GM23338 (cell line): ENCODE measurements around the gene IL23R. TPM values are rescaled to one million over a fixed set of nuclear protein-coding genes. Genes with fewer than 3 reads are reported as not detected.

Experiments
- ATAC-seq: fragments of 200-7000 bp; cut with Tn5 transposase; 3 replicates; pipeline ENCODE4 v1.9.1; 2020
- DNase-seq: peaks from one replicate; pipeline ENCODE4 v3.0.0-alpha.2; 2015; ENCODE audit warnings: low spot score
- H2AFZ ChIP-seq: fragments of 200-600 bp; sonication (generic); 2 replicates; pipeline ENCODE4 v1.8.0; 2016; ENCODE audit warnings: antibody characterized with exemption, mild to moderate bottlenecking, moderate library complexity
- H3F3A ChIP-seq: fragments of 200-600 bp; sonication (generic); replicated peaks from 2 replicates; pipeline ENCODE4 v1.8.0; 2017; ENCODE audit warnings: antibody characterized with exemption, mixed run types, low read depth
- H3K27ac ChIP-seq: fragments of 200-600 bp; sonication (generic); 2 replicates; pipeline ENCODE4 v1.6.1; 2016; ENCODE audit warnings: low read depth
- H3K27me3 ChIP-seq: fragments of 200-600 bp; sonication (generic); 2 replicates; pipeline ENCODE4 v1.8.0; 2016; ENCODE audit warnings: mild to moderate bottlenecking, mixed run types, moderate library complexity; ENCODE audit not compliant: insufficient read depth
- H3K36me3 ChIP-seq: fragments of 200-600 bp; sonication (generic); 2 replicates; pipeline ENCODE4 v1.8.0; 2016; ENCODE audit warnings: mild to moderate bottlenecking; ENCODE audit not compliant: insufficient read depth
- H3K4me1 ChIP-seq: fragments of 200-600 bp; sonication (generic); 2 replicates; pipeline ENCODE4 v1.8.0; 2016; ENCODE audit warnings: mild to moderate bottlenecking, moderate library complexity; ENCODE audit not compliant: insufficient read depth
- H3K4me2 ChIP-seq: fragments of 200-600 bp; sonication (generic); 2 replicates; pipeline ENCODE4 v1.7.1; 2017; ENCODE audit warnings: mixed run types
- H3K4me3 ChIP-seq: fragments of 200-600 bp; sonication (generic); 2 replicates; pipeline ENCODE4 v1.6.1; 2016; ENCODE audit warnings: mixed run types
- H3K79me2 ChIP-seq: fragments of 200-600 bp; sonication (generic); replicated peaks from 2 replicates; pipeline ENCODE4 v1.8.0; 2017; ENCODE audit warnings: mild to moderate bottlenecking; ENCODE audit not compliant: insufficient read depth
- H3K9me2 ChIP-seq: fragments of 200-600 bp; sonication (generic); 2 replicates; pipeline ENCODE4 v1.8.0; 2017; ENCODE audit not compliant: insufficient read depth
- H4K20me1 ChIP-seq: fragments of 200-600 bp; sonication (generic); replicated peaks from 2 replicates; pipeline ENCODE4 v1.8.0; 2017; ENCODE audit warnings: mild to moderate bottlenecking; ENCODE audit not compliant: insufficient read depth
- H3K27ac Mint-ChIP-seq: 2 replicates; pipeline ENCODE4 v1.8.0; 2020; ENCODE audit warnings: inconsistent platforms, mild to moderate bottlenecking, moderate library complexity, mixed read lengths
- H3K27me3 Mint-ChIP-seq: 3 replicates; pipeline ENCODE4 v1.8.0; 2022; ENCODE audit warnings: low read depth, mild to moderate bottlenecking, moderate library complexity, mixed read lengths, inconsistent platforms; ENCODE audit not compliant: insufficient read depth, poor library complexity
- H3K36me3 Mint-ChIP-seq: 3 replicates; pipeline ENCODE4 v1.8.0; 2021; ENCODE audit warnings: low read depth, mild to moderate bottlenecking, inconsistent platforms, moderate library complexity, mixed read lengths
- H3K4me1 Mint-ChIP-seq: 3 replicates; pipeline ENCODE4 v1.8.0; 2020; ENCODE audit warnings: mild to moderate bottlenecking, inconsistent platforms, mixed read lengths
- H3K4me3 Mint-ChIP-seq: 3 replicates; pipeline ENCODE4 v1.8.0; 2021; ENCODE audit warnings: moderate library complexity, mild to moderate bottlenecking, inconsistent platforms, mixed read lengths
- H3K9me3 Mint-ChIP-seq: 3 replicates; pipeline ENCODE4 v1.8.0; 2020; ENCODE audit warnings: moderate library complexity, mild to moderate bottlenecking, inconsistent platforms, mixed read lengths
- CREB1 ChIP-seq: fragments of 250-450 bp; sonication (Bioruptor Pico); IDR thresholded peaks from 2 replicates; pipeline ENCODE4 v1.5.0; 2020; ENCODE audit warnings: low read depth, mild to moderate bottlenecking, moderate library complexity
- EZH2phosphoT487 ChIP-seq: fragments of 200-600 bp; sonication (generic); IDR thresholded peaks from one replicate; pipeline ENCODE4 v1.8.1; 2018; ENCODE audit warnings: antibody characterized with exemption; ENCODE audit not compliant: unreplicated experiment
- NANOG ChIP-seq: IDR thresholded peaks from 2 replicates; pipeline ENCODE4 v1.6.1; 2016; ENCODE audit warnings: antibody characterized with exemption, borderline replicate concordance
- POLR2AphosphoS5 ChIP-seq: IDR thresholded peaks from 2 replicates; pipeline ENCODE4 v1.6.1; 2016; ENCODE audit warnings: antibody characterized with exemption, low read depth
- REST ChIP-seq: IDR thresholded peaks from one replicate; pipeline ENCODE4 v1.6.1; 2018; ENCODE audit warnings: antibody characterized with exemption; ENCODE audit not compliant: unreplicated experiment
- ZNF331 ChIP-seq: fragments of 250-450 bp; sonication (Bioruptor Pico); IDR thresholded peaks from 2 replicates; pipeline ENCODE4 v1.5.0; 2020; ENCODE audit warnings: low read depth, mild to moderate bottlenecking, moderate library complexity
- polyA plus RNA-seq: library from polyadenylated mRNA; unstranded; fragments of >200 nt; fragmentation: Nextera tagmentation; extraction: Ambion mirVana; gene quantifications from 2 replicates; pipeline ENCODE4 v1.2.1, GENCODE V29; 2016
- total RNA-seq: library from RNA; depleted of rRNA; stranded (reverse); fragments of >200 nt; shearing (Covaris generic); gene quantifications from 2 replicates; pipeline ENCODE4 v1.2.3, GENCODE V29; 2014
- TF ChIP-seq, protein P1 (sequence below), 2 experiments: fragments of 200-600 bp in 1 of 2; sonication (generic) in 1 of 2; conservative IDR thresholded peaks; 2 replicates each; pipeline versions ENCODE4 v1.5.1 to v1.6.1; 2016 to 2017; ENCODE audit warnings: antibody characterized with exemption in 2 of 2, low read depth in 2 of 2, mild to moderate bottlenecking in 2 of 2, moderate library complexity in 1 of 2
- TF ChIP-seq, protein P2 (sequence below): fragments of 250-450 bp; sonication (Bioruptor Pico); IDR thresholded peaks from 2 replicates; pipeline ENCODE4 v1.5.0; 2020; ENCODE audit warnings: mild to moderate bottlenecking, moderate library complexity
- TF ChIP-seq, protein P3 (sequence below): IDR thresholded peaks from 2 replicates; pipeline ENCODE4 v1.6.1; 2016; ENCODE audit warnings: antibody characterized with exemption

IL23R gene
- total and polyA plus RNA-seq, 2 experiments from 2014 or later, result not detected

- Mint-ChIP-seq H3K27ac (no peak within 1 kb of the TSS), H3K4me3 (peak within 1 kb of the TSS; percentile 88), H3K27me3 (peaks cover 21% of the 10 kb centered on the region), H3K9me3 (no peaks in the 10 kb centered on the region), H3K36me3 (no peaks in the 10 kb centered on the region), H3K4me1 (0 out of 3 replicates have a peak, but pooled peaks cover 2% of the 10 kb centered on the region)
- H3K4me1 ChIP-seq, result no peaks in the 10 kb centered on the region
- H3K36me3 ChIP-seq, result no peaks in the 10 kb centered on the region
- H4K20me1 ChIP-seq, result no peaks in the 10 kb centered on the region
- H3K9me2 ChIP-seq, result no peaks in the 10 kb centered on the region
- DNase-seq (peak; percentile 65), ATAC-seq (peak; percentile 89)
- H3K4me2 ChIP-seq, result peak within 1 kb of the TSS; percentile 99
- no peaks in the 10 kb centered on the region for H3F3A ChIP-seq
- peak within 1 kb of the TSS; percentile 99 for H2AFZ ChIP-seq
- H3K79me2 ChIP-seq, result no peaks in the 10 kb centered on the region
- H3K27me3 ChIP-seq, result peaks cover 49% of the 10 kb centered on the region
- H3K27ac ChIP-seq, result no peak within 1 kb of the TSS
- H3K4me3 ChIP-seq, result peak within 1 kb of the TSS; percentile 83
- no peak for TF ChIP-seq NANOG
- TF ChIP-seq POLR2AphosphoS5, result no peak
- TF ChIP-seq ZNF331 (CRISPR knock-in tag), result no peak
- TF ChIP-seq, protein P1, sequence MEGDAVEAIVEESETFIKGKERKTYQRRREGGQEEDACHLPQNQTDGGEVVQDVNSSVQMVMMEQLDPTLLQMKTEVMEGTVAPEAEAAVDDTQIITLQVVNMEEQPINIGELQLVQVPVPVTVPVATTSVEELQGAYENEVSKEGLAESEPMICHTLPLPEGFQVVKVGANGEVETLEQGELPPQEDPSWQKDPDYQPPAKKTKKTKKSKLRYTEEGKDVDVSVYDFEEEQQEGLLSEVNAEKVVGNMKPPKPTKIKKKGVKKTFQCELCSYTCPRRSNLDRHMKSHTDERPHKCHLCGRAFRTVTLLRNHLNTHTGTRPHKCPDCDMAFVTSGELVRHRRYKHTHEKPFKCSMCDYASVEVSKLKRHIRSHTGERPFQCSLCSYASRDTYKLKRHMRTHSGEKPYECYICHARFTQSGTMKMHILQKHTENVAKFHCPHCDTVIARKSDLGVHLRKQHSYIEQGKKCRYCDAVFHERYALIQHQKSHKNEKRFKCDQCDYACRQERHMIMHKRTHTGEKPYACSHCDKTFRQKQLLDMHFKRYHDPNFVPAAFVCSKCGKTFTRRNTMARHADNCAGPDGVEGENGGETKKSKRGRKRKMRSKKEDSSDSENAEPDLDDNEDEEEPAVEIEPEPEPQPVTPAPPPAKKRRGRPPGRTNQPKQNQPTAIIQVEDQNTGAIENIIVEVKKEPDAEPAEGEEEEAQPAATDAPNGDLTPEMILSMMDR (conservative IDR thresholded peaks at IDR 0.05; ENCODE audit: low read depth in 2 of 2), result no peak
- no peak for TF ChIP-seq EZH2phosphoT487
- no peak for TF ChIP-seq REST
- TF ChIP-seq, protein P2, sequence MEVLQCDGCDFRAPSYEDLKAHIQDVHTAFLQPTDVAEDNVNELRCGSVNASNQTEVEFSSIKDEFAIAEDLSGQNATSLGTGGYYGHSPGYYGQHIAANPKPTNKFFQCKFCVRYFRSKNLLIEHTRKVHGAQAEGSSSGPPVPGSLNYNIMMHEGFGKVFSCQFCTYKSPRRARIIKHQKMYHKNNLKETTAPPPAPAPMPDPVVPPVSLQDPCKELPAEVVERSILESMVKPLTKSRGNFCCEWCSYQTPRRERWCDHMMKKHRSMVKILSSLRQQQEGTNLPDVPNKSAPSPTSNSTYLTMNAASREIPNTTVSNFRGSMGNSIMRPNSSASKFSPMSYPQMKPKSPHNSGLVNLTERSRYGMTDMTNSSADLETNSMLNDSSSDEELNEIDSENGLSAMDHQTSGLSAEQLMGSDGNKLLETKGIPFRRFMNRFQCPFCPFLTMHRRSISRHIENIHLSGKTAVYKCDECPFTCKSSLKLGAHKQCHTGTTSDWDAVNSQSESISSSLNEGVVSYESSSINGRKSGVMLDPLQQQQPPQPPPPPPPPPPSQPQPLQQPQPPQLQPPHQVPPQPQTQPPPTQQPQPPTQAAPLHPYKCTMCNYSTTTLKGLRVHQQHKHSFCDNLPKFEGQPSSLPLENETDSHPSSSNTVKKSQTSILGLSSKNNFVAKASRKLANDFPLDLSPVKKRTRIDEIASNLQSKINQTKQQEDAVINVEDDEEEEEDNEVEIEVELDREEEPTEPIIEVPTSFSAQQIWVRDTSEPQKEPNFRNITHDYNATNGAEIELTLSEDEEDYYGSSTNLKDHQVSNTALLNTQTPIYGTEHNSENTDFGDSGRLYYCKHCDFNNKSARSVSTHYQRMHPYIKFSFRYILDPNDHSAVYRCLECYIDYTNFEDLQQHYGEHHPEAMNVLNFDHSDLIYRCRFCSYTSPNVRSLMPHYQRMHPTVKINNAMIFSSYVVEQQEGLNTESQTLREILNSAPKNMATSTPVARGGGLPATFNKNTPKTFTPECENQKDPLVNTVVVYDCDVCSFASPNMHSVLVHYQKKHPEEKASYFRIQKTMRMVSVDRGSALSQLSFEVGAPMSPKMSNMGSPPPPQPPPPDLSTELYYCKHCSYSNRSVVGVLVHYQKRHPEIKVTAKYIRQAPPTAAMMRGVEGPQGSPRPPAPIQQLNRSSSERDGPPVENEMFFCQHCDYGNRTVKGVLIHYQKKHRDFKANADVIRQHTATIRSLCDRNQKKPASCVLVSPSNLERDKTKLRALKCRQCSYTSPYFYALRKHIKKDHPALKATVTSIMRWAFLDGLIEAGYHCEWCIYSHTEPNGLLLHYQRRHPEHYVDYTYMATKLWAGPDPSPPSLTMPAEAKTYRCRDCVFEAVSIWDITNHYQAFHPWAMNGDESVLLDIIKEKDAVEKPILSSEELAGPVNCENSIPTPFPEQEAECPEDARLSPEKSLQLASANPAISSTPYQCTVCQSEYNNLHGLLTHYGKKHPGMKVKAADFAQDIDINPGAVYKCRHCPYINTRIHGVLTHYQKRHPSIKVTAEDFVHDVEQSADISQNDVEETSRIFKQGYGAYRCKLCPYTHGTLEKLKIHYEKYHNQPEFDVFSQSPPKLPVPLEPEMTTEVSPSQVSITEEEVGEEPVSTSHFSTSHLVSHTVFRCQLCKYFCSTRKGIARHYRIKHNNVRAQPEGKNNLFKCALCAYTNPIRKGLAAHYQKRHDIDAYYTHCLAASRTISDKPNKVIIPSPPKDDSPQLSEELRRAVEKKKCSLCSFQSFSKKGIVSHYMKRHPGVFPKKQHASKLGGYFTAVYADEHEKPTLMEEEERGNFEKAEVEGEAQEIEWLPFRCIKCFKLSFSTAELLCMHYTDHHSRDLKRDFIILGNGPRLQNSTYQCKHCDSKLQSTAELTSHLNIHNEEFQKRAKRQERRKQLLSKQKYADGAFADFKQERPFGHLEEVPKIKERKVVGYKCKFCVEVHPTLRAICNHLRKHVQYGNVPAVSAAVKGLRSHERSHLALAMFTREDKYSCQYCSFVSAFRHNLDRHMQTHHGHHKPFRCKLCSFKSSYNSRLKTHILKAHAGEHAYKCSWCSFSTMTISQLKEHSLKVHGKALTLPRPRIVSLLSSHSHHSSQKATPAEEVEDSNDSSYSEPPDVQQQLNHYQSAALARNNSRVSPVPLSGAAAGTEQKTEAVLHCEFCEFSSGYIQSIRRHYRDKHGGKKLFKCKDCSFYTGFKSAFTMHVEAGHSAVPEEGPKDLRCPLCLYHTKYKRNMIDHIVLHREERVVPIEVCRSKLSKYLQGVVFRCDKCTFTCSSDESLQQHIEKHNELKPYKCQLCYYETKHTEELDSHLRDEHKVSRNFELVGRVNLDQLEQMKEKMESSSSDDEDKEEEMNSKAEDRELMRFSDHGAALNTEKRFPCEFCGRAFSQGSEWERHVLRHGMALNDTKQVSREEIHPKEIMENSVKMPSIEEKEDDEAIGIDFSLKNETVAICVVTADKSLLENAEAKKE (CRISPR knock-in tag), result no peak
- no peak for TF ChIP-seq CREB1 (CRISPR knock-in tag)
- TF ChIP-seq, protein P3, sequence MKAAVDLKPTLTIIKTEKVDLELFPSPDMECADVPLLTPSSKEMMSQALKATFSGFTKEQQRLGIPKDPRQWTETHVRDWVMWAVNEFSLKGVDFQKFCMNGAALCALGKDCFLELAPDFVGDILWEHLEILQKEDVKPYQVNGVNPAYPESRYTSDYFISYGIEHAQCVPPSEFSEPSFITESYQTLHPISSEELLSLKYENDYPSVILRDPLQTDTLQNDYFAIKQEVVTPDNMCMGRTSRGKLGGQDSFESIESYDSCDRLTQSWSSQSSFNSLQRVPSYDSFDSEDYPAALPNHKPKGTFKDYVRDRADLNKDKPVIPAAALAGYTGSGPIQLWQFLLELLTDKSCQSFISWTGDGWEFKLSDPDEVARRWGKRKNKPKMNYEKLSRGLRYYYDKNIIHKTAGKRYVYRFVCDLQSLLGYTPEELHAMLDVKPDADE, result no peak
Observed at GRCh38 chr1:67307251-67308060, 141.2 kb downstream of the IL23R start, which contains the start of gene IL12RB2. IL12RB2 (plus strand) TSS chr1:67307873; CDS start chr1:67320369, 12,496 bp downstream.
